Calu3 (cell line): ENCODE data around the gene GPLD1. TPM values are rescaled to one million over a fixed set of nuclear protein-coding genes. Genes with fewer than 3 reads are reported as not detected.
A peak's percentile ranks its signal among the peaks of the same experiment; 100 is the strongest.

Experiments used
- BruUV-seq: library from RNA; stranded (reverse); fragments of 400-500 nt; replicated peaks from 2 replicates; lab custom pipeline; 2021; lab: Mats Ljungman, UMichigan
- CTCF ChIA-PET: fragments of 300-600 bp; sonication (Branson Sonifier 250); formaldehyde crosslinking; loops from one replicate; lab custom pipeline; 2022; ENCODE audit warnings: antibody characterized with exemption; lab: Charles Lee
- DNase-seq: peaks from one replicate; pipeline ENCODE4 v3.0.0; 2022
- H3K27ac Mint-ChIP-seq: one replicate; pipeline ENCODE4 v1.8.0; 2022; ENCODE audit warnings: mixed read lengths; ENCODE audit not compliant: unreplicated experiment
- H3K27me3 Mint-ChIP-seq: one replicate; pipeline ENCODE4 v1.8.0; 2022; ENCODE audit warnings: mixed read lengths; ENCODE audit not compliant: unreplicated experiment
- H3K36me3 Mint-ChIP-seq: one replicate; pipeline ENCODE4 v1.8.0; 2022; ENCODE audit warnings: mild to moderate bottlenecking, moderate library complexity, mixed read lengths; ENCODE audit not compliant: insufficient read depth, unreplicated experiment
- H3K4me1 Mint-ChIP-seq: one replicate; pipeline ENCODE4 v1.8.0; 2022; ENCODE audit warnings: mild to moderate bottlenecking, low read depth, mixed read lengths; ENCODE audit not compliant: unreplicated experiment
- H3K4me3 Mint-ChIP-seq: one replicate; pipeline ENCODE4 v1.8.0; 2022; ENCODE audit warnings: mild to moderate bottlenecking, low read depth, moderate library complexity, mixed read lengths; ENCODE audit not compliant: unreplicated experiment
- H3K9me3 Mint-ChIP-seq: one replicate; pipeline ENCODE4 v1.8.0; 2022; ENCODE audit warnings: low read depth, mixed read lengths; ENCODE audit not compliant: unreplicated experiment
- CTCF ChIP-seq: fragments of 200-600 bp; IDR thresholded peaks from one replicate; pipeline ENCODE4 v1.8.0; 2022; ENCODE audit warnings: antibody characterized with exemption; ENCODE audit not compliant: unreplicated experiment
- intact Hi-C: fragments of 100-400 bp; cut with micrococcal nuclease; formaldehyde crosslinking; loops from one replicate; pipeline ENCODE4 v1.10.0; 2022; ENCODE audit not compliant: unreplicated experiment
- total RNA-seq: library from RNA; stranded (reverse); gene quantifications from 2 replicates; pipeline ENCODE4 v1.2.3, GENCODE V29; 2022

Gene GPLD1
- total RNA-seq, 1 experiment from 2014 or later = 3.5 TPM

GRCh38 chr6:24524329-24524728 lies 35.0 kb upstream of the GPLD1 start:
- CTCF ChIA-PET = interaction anchor here (0.9 to 1.7 kb wide), 2 partner anchors 51 to 57 kb away, joined by 6 to 7 read pairs; no protein-coding TSS in a partner anchor
- Mint-ChIP-seq H3K9me3 (no peaks in the 10 kb centered on the region), H3K4me3 (no peak overlapping the region), H3K27ac (no peak overlapping the region), H3K27me3 (no peaks in the 10 kb centered on the region), H3K4me1 (peaks cover 16% of the 10 kb centered on the region), H3K36me3 (no peaks in the 10 kb centered on the region)
- no TSS peak for BruUV-seq
- no peak for DNase-seq
- intact Hi-C loops = loop anchor here (1.0 to 5.0 kb wide), 4 partner anchors 56 to 546 kb away; no protein-coding TSS in a partner anchor
- no peak for TF ChIP-seq CTCF

GRCh38 chr6:24522228-24523176 lies 33.1 kb upstream of the GPLD1 start:
- Mint-ChIP-seq H3K36me3 (no peaks in the 10 kb centered on the region), H3K9me3 (no peaks in the 10 kb centered on the region), H3K4me1 (peaks cover 16% of the 10 kb centered on the region), H3K27ac (no peak overlapping the region), H3K27me3 (no peaks in the 10 kb centered on the region), H3K4me3 (no peak overlapping the region)
- BruUV-seq = no TSS peak
- CTCF ChIA-PET = interaction anchor here (0.6 to 1.8 kb wide), 8 partner anchors 27 to 1207 kb away, joined by 3 to 30 read pairs (median 4); partner anchors contain the start of gene ALDH5A1
- DNase-seq = no peak
- TF ChIP-seq CTCF = no peak
- intact Hi-C loops = loop anchor here (5.0 kb wide), 1 partner anchor 495 kb away; no protein-coding TSS in a partner anchor

GRCh38 chr6:24520929-24521546 lies 31.7 kb upstream of the GPLD1 start:
- no peaks in the 10 kb centered on the region for H3K36me3 Mint-ChIP-seq
- intact Hi-C loops = loop anchor here (1.0 to 5.0 kb wide), 4 partner anchors 26 to 496 kb away; no protein-coding TSS in a partner anchor
- TF ChIP-seq CTCF = peak; percentile 94
- no peaks in the 10 kb centered on the region for H3K27me3 Mint-ChIP-seq
- no TSS peak for BruUV-seq
- H3K27ac Mint-ChIP-seq = no peak overlapping the region
- H3K4me1 Mint-ChIP-seq = peaks cover 16% of the 10 kb centered on the region
- H3K9me3 Mint-ChIP-seq = no peaks in the 10 kb centered on the region
- no peak overlapping the region for H3K4me3 Mint-ChIP-seq
- peak; percentile 87 for DNase-seq
- CTCF ChIA-PET = interaction anchor here (0.6 to 1.8 kb wide), 15 partner anchors 9 to 497 kb away, joined by 3 to 30 read pairs (median 3); partner anchors contain the start of gene ALDH5A1
